ENCODE results near the gene UBAP1L.

UBAP1L gene

GRCh38 chr15:65086680-65087111, 28.3 kb downstream of the UBAP1L start:
- TF ChIP-seq, protein P1, sequence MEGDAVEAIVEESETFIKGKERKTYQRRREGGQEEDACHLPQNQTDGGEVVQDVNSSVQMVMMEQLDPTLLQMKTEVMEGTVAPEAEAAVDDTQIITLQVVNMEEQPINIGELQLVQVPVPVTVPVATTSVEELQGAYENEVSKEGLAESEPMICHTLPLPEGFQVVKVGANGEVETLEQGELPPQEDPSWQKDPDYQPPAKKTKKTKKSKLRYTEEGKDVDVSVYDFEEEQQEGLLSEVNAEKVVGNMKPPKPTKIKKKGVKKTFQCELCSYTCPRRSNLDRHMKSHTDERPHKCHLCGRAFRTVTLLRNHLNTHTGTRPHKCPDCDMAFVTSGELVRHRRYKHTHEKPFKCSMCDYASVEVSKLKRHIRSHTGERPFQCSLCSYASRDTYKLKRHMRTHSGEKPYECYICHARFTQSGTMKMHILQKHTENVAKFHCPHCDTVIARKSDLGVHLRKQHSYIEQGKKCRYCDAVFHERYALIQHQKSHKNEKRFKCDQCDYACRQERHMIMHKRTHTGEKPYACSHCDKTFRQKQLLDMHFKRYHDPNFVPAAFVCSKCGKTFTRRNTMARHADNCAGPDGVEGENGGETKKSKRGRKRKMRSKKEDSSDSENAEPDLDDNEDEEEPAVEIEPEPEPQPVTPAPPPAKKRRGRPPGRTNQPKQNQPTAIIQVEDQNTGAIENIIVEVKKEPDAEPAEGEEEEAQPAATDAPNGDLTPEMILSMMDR (IDR thresholded peaks at IDR 0.05; ENCODE audit: borderline replicate concordance, insufficient read depth, low read depth, low read length), result peak; percentile 28; the same call in 1 of the 2 replicates

GRCh38 chr15:65085990-65086679, 28.9 kb downstream of the UBAP1L start:
- H3K4me3 ChIP-seq (ENCODE audit: low read depth, low read length), result no peak overlapping the region
- TF ChIP-seq, protein P1 (IDR thresholded peaks at IDR 0.05; ENCODE audit: borderline replicate concordance, insufficient read depth, low read depth, low read length), result peak; percentile 43; the same call in 1 of the 2 replicates

More at GRCh38 chr15:65086680-65087111, 28.3 kb downstream of the UBAP1L start:
- H3K4me3 ChIP-seq (ENCODE audit: low read depth, low read length), result no peak overlapping the region

DNA sequence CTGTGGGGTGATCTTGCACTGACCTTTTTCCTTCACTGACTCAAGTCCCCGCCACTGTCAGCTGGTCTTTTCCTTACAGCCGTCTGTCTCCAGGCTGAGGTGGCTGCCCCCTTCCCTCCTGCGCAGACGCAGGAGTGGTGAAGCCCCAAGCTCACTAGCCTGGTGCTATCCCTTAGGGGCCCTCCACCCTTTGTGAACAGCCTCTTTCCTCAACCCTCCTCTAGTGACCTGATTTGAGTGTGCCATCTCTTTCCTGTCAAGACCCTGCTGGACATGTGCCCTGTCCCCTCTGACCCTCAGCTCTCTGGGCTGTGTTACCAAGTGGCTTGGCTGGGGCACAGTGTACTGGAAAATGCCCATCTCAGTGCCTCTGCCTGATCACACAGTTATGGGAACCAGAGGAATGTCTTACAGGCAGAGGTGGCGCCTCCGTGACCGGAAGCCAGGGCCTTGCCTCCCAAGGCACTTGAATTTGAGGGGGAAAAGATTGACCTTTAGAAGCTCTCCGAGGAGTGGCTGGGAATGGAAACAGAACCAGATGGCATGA, 29.7 kb downstream of the UBAP1L start:
- TF ChIP-seq, protein P1 (IDR thresholded peaks at IDR 0.05; ENCODE audit: borderline replicate concordance, insufficient read depth, low read depth, low read length), result no peak
- no peak overlapping the region for H3K4me3 ChIP-seq (ENCODE audit: low read depth, low read length)

- TF ChIP-seq, protein P1 (IDR thresholded peaks at IDR 0.05; ENCODE audit: borderline replicate concordance, insufficient read depth, low read depth, low read length), result no peak
- H3K4me3 ChIP-seq (ENCODE audit: low read depth, low read length), result no peak overlapping the region
Observed at GRCh38 chr15:65084500-65085206, 30.3 kb downstream of the UBAP1L start.

- TF ChIP-seq, protein P1 (IDR thresholded peaks at IDR 0.05; ENCODE audit: borderline replicate concordance, insufficient read depth, low read depth, low read length), result no peak
- no peak overlapping the region for H3K4me3 ChIP-seq (ENCODE audit: low read depth, low read length)
Observed at GRCh38 chr15:65083262-65083701, 31.7 kb downstream of the UBAP1L start.

- TF ChIP-seq, protein P1 (IDR thresholded peaks at IDR 0.05; ENCODE audit: borderline replicate concordance, insufficient read depth, low read depth, low read length), result no peak
- H3K4me3 ChIP-seq (ENCODE audit: low read depth, low read length), result no peak overlapping the region
Observed at GRCh38 chr15:65082303-65082953, 32.6 kb downstream of the UBAP1L start.

Data from GM12875 (cell line).